Cardiac septum (tissue), 1 donor: ENCODE measurements around the gene DEFB129. TPM values are rescaled to one million over a fixed set of nuclear protein-coding genes. Genes with fewer than 3 reads are reported as not detected.
"Not testable (repeated sequence)": the region's sequence is repeated elsewhere in the genome, so short reads cannot be mapped to it uniquely, and the experiment has no call there.

ENCODE experiments used
- DNase-seq: peaks from one replicate; pipeline ENCODE4 v3.0.0-alpha.2; 2020; ENCODE audit warnings: low spot score
- intact Hi-C: fragments of 100-400 bp; cut with DNase I; formaldehyde crosslinking; loops from one replicate; pipeline ENCODE4 v1.14.0; 2022
- total RNA-seq: library from RNA; stranded (reverse); fragmentation: NEBNext Ultra II Directional; extraction: Animal tissue kit (Norgen Biotek cat#: 25700); gene quantifications from one replicate; pipeline ENCODE4 v1.2.1, GENCODE V29; 2021
- donor health status: DM: no; HTN: no; CAD: no.

The DEFB129 gene
- total RNA-seq, 1 donor from 2014 or later = not detected

- no peak for DNase-seq
- intact Hi-C loops = no loop called here
Measured at GRCh38 chr20:242905-243304, 15.8 kb downstream of the DEFB129 start.

DNA sequence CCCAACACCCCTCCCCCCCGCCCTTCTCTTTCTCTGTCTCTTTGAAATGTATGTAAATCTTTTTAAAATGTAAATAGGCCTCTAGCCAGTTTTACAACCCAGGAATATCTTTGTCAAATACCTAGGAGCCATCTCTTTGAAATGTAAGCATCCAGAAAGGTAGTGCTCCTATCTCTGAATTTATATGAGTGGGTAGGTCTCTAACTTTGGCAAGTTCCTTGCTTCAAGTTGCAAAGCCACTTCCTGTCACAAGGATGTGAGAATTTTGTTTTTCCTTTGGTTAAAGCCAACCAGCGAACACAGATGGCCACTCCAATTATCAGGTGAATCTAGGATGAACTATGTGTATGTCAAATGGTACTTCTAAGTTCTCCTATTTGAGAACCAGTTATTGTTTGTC, 24.3 kb downstream of the DEFB129 start:
- no peak for DNase-seq
- intact Hi-C loops = no loop called here

DNA sequence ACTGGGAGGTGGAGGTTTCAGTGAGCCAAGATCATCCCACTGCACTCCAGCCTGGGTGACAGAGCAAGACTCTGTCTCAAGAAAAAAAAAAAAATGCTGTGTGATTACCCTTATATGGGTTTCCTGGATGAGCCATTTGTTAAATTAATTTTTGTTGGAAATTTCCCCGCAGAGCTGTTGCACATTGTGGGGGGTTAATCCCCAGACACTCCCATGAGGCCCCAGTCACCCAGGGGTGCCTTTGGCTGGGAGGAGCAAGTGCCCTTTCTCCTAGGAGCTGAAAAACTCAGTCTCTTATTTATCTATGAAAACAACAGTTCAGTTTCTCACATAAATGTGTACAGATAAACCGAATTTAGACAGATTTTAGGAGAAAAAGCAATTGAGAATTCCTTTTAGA, 25.7 kb downstream of the DEFB129 start:
- intact Hi-C loops = no loop called here
- no peak for DNase-seq

DNA sequence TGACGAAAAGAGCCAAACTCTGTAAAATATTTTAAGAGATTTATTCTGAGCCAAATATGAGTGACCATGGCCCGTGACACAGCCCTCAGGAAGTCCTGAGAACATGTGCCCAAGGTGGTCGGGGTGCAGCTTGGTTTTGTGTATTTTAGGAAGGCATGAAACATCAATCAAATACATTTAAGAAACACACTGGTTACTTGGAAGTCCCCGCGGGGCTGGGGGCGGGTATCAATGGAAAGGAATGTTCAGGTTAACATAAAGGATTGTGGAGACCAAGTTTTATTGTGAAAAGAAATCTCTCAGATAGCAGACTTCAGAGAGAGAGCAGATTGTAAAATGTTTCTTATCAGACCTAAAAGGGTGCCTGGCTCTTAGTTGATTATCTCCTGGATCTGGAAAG, 26.4 kb downstream of the DEFB129 start:
- intact Hi-C loops, DNase-seq: not testable (repeated sequence)

- intact Hi-C loops = no loop called here
- no peak for DNase-seq
Measured at GRCh38 chr20:257419-257818, 30.4 kb downstream of the DEFB129 start, which contains the start of gene DEFB132. Gene DEFB132, plus strand, starts transcription at chr20:257724. Its CDS starts 55 bp downstream, at chr20:257779.

DNA sequence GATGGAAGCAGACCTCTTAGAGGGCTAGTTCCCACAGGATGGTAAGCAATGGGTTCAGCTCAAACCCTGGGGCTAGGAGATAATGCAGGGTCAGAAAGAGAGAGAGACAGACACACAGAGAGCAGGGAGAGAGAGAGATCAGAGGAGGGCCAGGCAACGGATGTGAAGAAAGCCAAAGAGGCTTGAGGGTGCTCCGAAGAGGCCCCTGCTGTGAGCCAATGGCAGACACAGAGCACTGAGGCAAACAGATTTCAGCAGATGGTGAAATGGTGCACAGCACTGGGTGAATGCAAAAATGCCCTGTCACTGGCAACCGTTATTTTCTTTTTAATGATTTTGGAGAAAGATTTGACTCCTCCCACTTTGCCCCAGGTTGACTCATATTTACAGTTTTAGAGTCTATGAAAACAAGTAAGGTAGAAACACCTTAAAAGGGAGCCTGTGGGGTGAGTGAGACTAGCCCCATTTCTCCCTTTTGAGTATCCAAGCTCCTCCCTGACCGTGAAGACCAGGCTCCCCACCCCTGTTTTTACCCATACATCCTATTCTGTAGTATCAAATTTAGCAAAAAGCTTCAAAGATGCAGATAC, 31.3 kb downstream of the DEFB129 start:
- intact Hi-C loops = no loop called here
- DNase-seq = no peak

- no peak for DNase-seq
- intact Hi-C loops = no loop called here
Measured at GRCh38 chr20:258963-259362, 31.9 kb downstream of the DEFB129 start.

GRCh38 chr20:259981-260380, 32.9 kb downstream of the DEFB129 start:
- intact Hi-C loops = no loop called here
- no peak for DNase-seq

- no peak for DNase-seq
- intact Hi-C loops = no loop called here
Measured at GRCh38 chr20:263701-264100, 36.6 kb downstream of the DEFB129 start.

DNA sequence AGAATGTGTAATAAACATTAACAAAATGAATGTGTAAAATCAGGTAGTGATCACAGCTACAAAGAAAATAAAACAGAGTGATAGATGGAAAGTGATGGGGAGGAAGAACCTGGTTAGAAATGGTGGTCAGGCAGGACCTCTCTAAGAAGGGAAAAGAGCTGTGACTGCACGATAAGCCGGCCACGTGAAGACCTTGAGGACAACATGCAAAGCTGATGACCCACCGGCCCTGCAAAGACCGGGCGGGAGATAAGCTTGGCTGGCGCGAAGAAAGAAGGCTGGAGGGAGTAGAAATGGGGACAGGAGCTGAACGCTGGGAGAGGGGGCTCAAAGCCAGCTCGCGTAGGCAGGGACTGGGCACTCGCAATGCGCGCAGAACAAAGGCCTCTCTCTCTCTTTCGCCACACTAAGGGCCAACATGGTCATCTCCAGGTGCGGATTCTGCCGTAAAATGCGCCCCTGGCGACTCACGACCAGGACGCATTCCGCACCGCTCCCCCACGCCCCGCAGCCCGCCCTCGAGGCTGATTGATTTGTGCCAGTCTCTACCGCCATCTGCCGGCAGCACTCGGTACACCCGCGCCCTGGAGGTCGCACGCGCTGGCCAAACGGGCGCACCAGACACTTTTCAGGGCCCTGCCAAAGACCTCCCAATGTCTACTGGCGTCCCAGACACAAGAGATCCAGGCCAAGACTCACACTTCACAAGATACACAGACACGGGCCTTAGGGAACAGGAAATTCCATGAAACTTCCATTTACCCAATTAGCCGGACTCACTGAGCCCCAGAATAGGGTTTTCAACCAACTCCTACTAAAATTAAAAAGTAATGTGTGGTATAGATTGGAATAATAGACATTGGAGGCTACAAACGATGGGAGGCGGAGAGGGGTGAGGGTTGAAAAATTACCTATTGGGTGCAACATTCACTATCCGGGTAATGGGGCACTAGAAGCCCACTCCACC, 39.8 kb downstream of the DEFB129 start:
- peak; percentile 87 for DNase-seq
- intact Hi-C loops = loop anchor here (5.0 kb wide), 1 partner anchor 55 kb away; no protein-coding TSS in a partner anchor

DNA sequence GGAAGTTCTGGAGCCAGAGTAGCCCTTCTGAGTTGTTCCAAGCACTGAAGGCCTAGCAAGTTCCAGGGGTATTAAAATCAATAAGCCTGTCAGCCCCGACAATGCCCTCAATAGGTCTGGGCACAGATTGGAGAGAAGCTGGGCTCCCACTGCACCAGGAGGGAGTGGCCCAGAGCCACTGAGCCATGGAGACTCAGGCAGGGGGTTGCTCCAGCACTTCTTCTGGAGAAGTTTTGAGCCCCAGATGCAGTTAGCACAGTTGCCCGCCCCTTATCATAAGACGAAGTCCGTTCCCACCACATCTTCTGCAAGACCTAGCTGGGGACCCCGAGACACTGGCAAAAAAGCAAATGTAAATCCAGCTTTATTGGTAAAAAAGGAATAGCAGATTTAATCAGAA, 43.5 kb downstream of the DEFB129 start:
- intact Hi-C loops = loop anchor here (10.0 kb wide), 1 partner anchor 64 kb away; no protein-coding TSS in a partner anchor
- DNase-seq = no peak

- intact Hi-C loops = loop anchor here (10.0 kb wide), 1 partner anchor 64 kb away; no protein-coding TSS in a partner anchor
- no peak for DNase-seq
Measured at GRCh38 chr20:271069-271468, 44.0 kb downstream of the DEFB129 start.

DNA sequence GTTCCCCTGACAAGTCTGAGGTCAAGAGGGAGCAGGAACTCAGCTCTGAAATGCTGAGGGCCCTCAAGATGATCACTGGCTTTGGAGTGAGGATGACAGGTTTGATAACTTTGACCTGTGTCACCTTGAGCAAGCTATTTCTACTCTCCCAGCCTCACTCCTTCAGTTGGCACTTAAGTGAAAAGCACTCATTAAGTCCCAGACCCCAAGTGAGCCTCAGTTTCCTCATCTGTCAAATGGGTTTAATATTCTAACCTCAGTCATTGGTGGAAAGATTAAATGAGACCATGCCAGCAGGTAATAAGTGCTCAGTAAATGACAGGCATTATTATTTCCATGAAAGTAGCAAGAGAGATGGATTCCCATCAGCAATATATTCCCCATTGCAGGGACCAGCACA, 44.5 kb downstream of the DEFB129 start:
- intact Hi-C loops = loop anchor here (10.0 kb wide), 1 partner anchor 63 kb away; no protein-coding TSS in a partner anchor
- DNase-seq = no peak

GRCh38 chr20:272718-273117, 45.7 kb downstream of the DEFB129 start:
- intact Hi-C loops = loop anchor here (10.0 kb wide), 1 partner anchor 62 kb away; no protein-coding TSS in a partner anchor
- no peak for DNase-seq

DNA sequence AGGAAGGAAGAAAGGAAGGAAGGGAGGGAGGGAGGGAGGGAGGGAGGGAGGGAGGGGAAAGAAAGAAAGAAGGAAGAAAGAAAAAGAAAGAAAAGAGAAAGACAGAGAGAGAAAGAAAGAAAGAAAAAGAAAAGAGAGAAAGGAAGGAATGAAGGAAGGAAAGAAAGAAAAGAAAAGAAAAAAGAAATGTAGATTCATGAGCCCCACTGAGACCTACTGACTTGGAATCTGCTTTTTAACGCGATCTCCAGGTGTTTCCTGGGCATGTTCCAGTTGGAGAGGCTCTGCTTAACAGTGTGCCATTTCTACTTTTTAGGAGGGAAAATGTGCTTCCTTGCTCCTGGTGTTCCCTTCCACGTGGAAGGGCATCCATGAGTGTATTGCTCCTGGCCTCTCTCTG, 46.8 kb downstream of the DEFB129 start:
- intact Hi-C loops = loop anchor here (10.0 kb wide), 1 partner anchor 61 kb away; no protein-coding TSS in a partner anchor
- no peak for DNase-seq

DNA sequence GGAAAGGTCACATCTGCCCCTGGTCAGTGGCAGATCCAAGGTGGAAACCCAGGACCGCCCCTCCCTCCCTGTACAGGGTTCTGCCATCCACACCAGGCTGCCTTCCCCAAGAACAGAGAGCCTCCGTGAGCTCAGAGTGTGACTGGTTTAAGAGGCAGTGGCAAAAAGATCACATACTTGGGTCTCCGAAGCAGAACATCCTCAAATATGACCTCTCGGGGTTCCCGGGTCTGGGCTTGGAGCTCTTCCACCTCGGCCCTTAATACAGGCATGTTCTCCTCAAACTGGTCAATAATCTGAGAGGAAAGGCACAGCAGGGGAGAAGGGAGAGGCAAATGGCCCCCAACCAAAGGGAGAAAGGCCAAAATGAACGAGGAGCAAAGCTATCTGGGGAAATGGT, 48.7 kb downstream of the DEFB129 start:
- intact Hi-C loops = loop anchor here (10.0 kb wide), 1 partner anchor 59 kb away; no protein-coding TSS in a partner anchor
- peak; percentile 67 for DNase-seq

- intact Hi-C loops = loop anchor here (10.0 kb wide), 1 partner anchor 58 kb away; no protein-coding TSS in a partner anchor
Measured at GRCh38 chr20:276620-277495, 49.8 kb downstream of the DEFB129 start.

DNA sequence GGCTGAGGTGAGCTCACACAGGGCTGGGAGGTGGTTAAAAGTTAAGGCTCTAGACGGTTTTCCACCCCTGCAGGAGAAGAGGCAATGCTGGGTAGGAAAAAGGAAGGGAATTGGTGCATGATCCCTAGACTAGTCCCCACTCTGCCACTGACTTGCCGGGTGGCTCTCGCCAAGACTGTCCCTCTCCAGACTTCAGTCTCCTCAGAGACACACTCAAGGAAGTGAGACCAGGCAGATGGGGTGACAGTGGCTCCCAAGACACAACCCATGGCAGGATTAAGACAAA, 50.4 kb downstream of the DEFB129 start:
- intact Hi-C loops = loop anchor here (10.0 kb wide), 1 partner anchor 57 kb away; no protein-coding TSS in a partner anchor

More at GRCh38 chr20:276620-277495, 49.8 kb downstream of the DEFB129 start:
- DNase-seq = peak; percentile 57

GRCh38 chr20:278181-278580, 51.1 kb downstream of the DEFB129 start:
- DNase-seq = peak; percentile 12
- intact Hi-C loops = loop anchor here (10.0 kb wide), 1 partner anchor 57 kb away; no protein-coding TSS in a partner anchor

More for the DNA sequence above, 50.4 kb downstream of the DEFB129 start:
- DNase-seq = no peak
